K562 (cell line): ENCODE data around the gene IL25. TPM values are rescaled to one million over a fixed set of nuclear protein-coding genes. Genes with fewer than 3 reads are reported as not detected.

ENCODE experiments used
- CC2D1A ChIP-seq: fragments of 450-650 bp; IDR thresholded peaks from 2 replicates; pipeline ENCODE4 v1.6.1; 2017; ENCODE audit warnings: mild to moderate bottlenecking
- EWSR1 ChIP-seq: fragments of 450-650 bp; IDR thresholded peaks from 2 replicates; pipeline ENCODE4 v1.6.1; 2018; ENCODE audit warnings: borderline replicate concordance, mild to moderate bottlenecking, low read depth, moderate library complexity; ENCODE audit not compliant: partially characterized antibody
- FOSL1 ChIP-seq: fragments of 200-800 bp; sonication (Bioruptor generic); conservative IDR thresholded peaks from 2 replicates; pipeline ENCODE4 v1.6.1; 2016; ENCODE audit warnings: missing genetic modification characterization, missing compliant biosample characterization
- ILK ChIP-seq: fragments of 450-650 bp; IDR thresholded peaks from 2 replicates; pipeline ENCODE4 v1.6.1; 2016; ENCODE audit warnings: missing genetic modification characterization, low read depth, mild to moderate bottlenecking, missing compliant biosample characterization, moderate library complexity, borderline replicate concordance
- KLF16 ChIP-seq: IDR thresholded peaks from 2 replicates; pipeline ENCODE4 v1.6.1; 2016; ENCODE audit warnings: antibody characterized with exemption
- NFXL1 ChIP-seq: fragments of 450-650 bp; formaldehyde crosslinking; IDR thresholded peaks from 2 replicates; pipeline ENCODE4 v1.4.0; 2021; ENCODE audit warnings: mild to moderate bottlenecking
- POLR2A ChIP-seq: fragments of 450-650 bp; conservative IDR thresholded peaks from 2 replicates; pipeline ENCODE4 v1.6.1; 2016
- POLR2AphosphoS2 ChIP-seq: IDR thresholded peaks from 2 replicates; pipeline ENCODE4 v1.6.1; 2012; ENCODE audit warnings: low read length, improper control_type of control experiment
- RHOXF2B ChIP-seq: fragments of 250-450 bp; sonication (Bioruptor Pico); conservative IDR thresholded peaks from 2 replicates; pipeline ENCODE4 v1.5.1; 2021
- SIX5 ChIP-seq, 2 experiments: IDR thresholded peaks; 2 replicates each; pipeline ENCODE4 v1.6.1; 2011; ENCODE audit warnings: low read length in 2 of 2, borderline replicate concordance in 1 of 2, low read depth in 1 of 2, mild to moderate bottlenecking in 1 of 2, moderate library complexity in 1 of 2; ENCODE audit not compliant: insufficient read depth in 1 of 2
- WHSC1 ChIP-seq: IDR thresholded peaks from one replicate; pipeline ENCODE4 v1.6.1; 2012; ENCODE audit warnings: low read length, control low read depth, inconsistent platforms
- ZC3H4 ChIP-seq: sonication (generic); formaldehyde crosslinking; IDR thresholded peaks from 2 replicates; pipeline ENCODE4 v1.9.0; 2021; ENCODE audit warnings: missing genetic modification reagents, borderline replicate concordance
- ZNF175 ChIP-seq: fragments of 200-800 bp; sonication (Bioruptor generic); IDR thresholded peaks from 2 replicates; pipeline ENCODE4 v1.6.1; 2016; ENCODE audit warnings: low read depth, mild to moderate bottlenecking, missing genetic modification characterization, missing compliant biosample characterization
- ZNF696 ChIP-seq: fragments of 250-450 bp; sonication (Bioruptor Pico); conservative IDR thresholded peaks from 2 replicates; pipeline ENCODE4 v1.4.0; 2020; ENCODE audit warnings: mild to moderate bottlenecking, moderate library complexity
- polyA plus RNA-seq, 8 experiments: library from polyadenylated mRNA; depleted of rRNA in 4 of 8; stranded (reverse) in 5 of 8; unstranded in 3 of 8; fragments of >200 nt; fragmentation: Nextera tagmentation in 2 of 8; fragmentation: Illumina TruSeq in 1 of 8; extraction: Ambion mirVana in 2 of 8; extraction: Trizol in 1 of 8; gene quantifications; 2 replicates each; pipeline versions ENCODE4 v1.2.1 to v1.2.3, GENCODE V29; 2011 to 2014; ENCODE audit warnings: inconsistent platforms in 1 of 8, missing spikeins in 1 of 8
- total RNA-seq, 7 experiments: library from RNA; depleted of rRNA in 6 of 7; stranded (reverse); fragments of >200 nt in 6 of 7; fragmentation: Illumina TruSeq in 2 of 7; extraction: Trizol in 2 of 7; gene quantifications; 2 replicates each; pipeline versions ENCODE4 v1.2.1 to v1.2.3, GENCODE V29; 2011 to 2021; ENCODE audit warnings: low replicate concordance in 1 of 7
- TF ChIP-seq, protein P1 (sequence below): fragments of 450-650 bp; formaldehyde crosslinking; IDR thresholded peaks from 2 replicates; pipeline ENCODE4 v1.4.0; 2022; ENCODE audit warnings: missing genetic modification characterization
- TF ChIP-seq, protein P2 (sequence below): fragments of 250-450 bp; sonication (Bioruptor Pico); IDR thresholded peaks from 2 replicates; pipeline ENCODE4 v1.4.0; 2020
- TF ChIP-seq, protein P3 (sequence below): sonication (generic); formaldehyde crosslinking; IDR thresholded peaks from 2 replicates; pipeline ENCODE4 v1.8.0; 2022; ENCODE audit warnings: mild to moderate bottlenecking, missing genetic modification reagents
- TF ChIP-seq, protein P4 (sequence below): IDR thresholded peaks from 2 replicates; pipeline ENCODE4 v1.6.1; 2016; ENCODE audit warnings: missing genetic modification characterization, missing compliant biosample characterization

The IL25 gene
- total and polyA plus RNA-seq, 9 of the 15 experiments (the other 6 are each of a cell fraction or from before 2014, with no cell fraction given) = not detected

DNA sequence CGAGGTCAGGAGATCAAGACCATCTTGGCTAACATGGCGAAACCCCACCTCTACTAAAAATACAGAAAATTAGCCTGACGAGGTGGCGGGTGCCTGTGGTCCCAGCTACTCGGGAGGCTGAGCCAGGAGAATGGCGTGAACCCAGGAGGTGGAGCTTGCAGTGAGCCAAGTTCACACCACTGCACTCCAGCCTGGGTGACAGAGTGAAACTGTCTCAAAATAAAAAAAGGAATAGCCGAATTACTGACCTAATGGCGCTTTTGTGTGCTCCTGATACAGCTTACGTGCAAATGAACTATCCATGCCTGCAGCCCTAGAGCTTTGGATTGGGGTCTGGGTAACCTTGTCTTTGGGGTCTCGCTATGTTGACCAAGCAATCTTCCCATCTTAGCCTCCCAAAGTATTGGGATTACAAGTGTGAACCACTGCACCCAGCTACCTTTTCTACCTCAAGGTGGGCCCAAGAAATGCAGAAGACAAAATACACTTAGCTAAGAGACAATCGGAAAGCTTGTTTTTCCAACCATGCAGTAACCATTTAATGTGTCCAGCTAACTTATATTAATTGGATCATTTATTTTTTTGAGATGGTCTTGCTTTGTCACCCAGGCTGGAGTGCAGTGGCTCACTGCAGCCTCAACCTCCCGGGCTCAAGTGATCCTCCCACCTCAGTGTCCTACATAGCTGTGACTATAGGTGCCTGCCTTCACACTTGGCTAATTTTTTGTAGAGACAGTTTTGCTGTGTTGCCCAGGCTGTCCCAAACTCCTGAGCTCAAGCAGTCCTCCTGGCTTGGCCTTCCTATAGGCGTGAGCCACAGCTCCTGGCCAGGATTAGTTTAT lies 45.9 kb upstream of the IL25 start (continued):
- TF ChIP-seq SIX5 (IDR thresholded peaks at IDR 0.05; ENCODE audit: borderline replicate concordance in 1 of 2, insufficient read depth in 1 of 2, low read depth in 1 of 2, low read length in 2 of 2) (no peak), FOSL1 (no peak), POLR2A (peak; percentile 68), ZC3H4 (CRISPR knock-in tag) (no peak), NFXL1 (no peak), CC2D1A (no peak), ZNF175 (CRISPR knock-in tag) (no peak), EWSR1 (peak; percentile 21), ILK (tag) (no peak), RHOXF2B (CRISPR knock-in tag) (no peak), ZNF696 (CRISPR knock-in tag) (peak; percentile 56; the same call in 1 of the 2 replicates), KLF16 (no peak), WHSC1 (no peak), POLR2AphosphoS2 (peak; percentile 83)
- TF ChIP-seq, protein P1, sequence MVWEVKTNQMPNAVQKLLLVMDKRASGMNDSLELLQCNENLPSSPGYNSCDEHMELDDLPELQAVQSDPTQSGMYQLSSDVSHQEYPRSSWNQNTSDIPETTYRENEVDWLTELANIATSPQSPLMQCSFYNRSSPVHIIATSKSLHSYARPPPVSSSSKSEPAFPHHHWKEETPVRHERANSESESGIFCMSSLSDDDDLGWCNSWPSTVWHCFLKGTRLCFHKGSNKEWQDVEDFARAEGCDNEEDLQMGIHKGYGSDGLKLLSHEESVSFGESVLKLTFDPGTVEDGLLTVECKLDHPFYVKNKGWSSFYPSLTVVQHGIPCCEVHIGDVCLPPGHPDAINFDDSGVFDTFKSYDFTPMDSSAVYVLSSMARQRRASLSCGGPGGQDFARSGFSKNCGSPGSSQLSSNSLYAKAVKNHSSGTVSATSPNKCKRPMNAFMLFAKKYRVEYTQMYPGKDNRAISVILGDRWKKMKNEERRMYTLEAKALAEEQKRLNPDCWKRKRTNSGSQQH = peak; percentile 65; the same call in 1 of the 2 replicates
- TF ChIP-seq, protein P2, sequence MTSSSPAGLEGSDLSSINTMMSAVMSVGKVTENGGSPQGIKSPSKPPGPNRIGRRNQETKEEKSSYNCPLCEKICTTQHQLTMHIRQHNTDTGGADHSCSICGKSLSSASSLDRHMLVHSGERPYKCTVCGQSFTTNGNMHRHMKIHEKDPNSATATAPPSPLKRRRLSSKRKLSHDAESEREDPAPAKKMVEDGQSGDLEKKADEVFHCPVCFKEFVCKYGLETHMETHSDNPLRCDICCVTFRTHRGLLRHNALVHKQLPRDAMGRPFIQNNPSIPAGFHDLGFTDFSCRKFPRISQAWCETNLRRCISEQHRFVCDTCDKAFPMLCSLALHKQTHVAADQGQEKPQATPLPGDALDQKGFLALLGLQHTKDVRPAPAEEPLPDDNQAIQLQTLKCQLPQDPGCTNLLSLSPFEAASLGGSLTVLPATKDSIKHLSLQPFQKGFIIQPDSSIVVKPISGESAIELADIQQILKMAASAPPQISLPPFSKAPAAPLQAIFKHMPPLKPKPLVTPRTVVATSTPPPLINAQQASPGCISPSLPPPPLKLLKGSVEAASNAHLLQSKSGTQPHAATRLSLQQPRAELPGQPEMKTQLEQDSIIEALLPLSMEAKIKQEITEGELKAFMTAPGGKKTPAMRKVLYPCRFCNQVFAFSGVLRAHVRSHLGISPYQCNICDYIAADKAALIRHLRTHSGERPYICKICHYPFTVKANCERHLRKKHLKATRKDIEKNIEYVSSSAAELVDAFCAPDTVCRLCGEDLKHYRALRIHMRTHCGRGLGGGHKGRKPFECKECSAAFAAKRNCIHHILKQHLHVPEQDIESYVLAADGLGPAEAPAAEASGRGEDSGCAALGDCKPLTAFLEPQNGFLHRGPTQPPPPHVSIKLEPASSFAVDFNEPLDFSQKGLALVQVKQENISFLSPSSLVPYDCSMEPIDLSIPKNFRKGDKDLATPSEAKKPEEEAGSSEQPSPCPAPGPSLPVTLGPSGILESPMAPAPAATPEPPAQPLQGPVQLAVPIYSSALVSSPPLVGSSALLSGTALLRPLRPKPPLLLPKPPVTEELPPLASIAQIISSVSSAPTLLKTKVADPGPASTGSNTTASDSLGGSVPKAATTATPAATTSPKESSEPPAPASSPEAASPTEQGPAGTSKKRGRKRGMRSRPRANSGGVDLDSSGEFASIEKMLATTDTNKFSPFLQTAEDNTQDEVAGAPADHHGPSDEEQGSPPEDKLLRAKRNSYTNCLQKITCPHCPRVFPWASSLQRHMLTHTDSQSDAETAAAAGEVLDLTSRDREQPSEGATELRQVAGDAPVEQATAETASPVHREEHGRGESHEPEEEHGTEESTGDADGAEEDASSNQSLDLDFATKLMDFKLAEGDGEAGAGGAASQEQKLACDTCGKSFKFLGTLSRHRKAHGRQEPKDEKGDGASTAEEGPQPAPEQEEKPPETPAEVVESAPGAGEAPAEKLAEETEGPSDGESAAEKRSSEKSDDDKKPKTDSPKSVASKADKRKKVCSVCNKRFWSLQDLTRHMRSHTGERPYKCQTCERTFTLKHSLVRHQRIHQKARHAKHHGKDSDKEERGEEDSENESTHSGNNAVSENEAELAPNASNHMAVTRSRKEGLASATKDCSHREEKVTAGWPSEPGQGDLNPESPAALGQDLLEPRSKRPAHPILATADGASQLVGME (CRISPR knock-in tag) = no peak
- TF ChIP-seq, protein P3, sequence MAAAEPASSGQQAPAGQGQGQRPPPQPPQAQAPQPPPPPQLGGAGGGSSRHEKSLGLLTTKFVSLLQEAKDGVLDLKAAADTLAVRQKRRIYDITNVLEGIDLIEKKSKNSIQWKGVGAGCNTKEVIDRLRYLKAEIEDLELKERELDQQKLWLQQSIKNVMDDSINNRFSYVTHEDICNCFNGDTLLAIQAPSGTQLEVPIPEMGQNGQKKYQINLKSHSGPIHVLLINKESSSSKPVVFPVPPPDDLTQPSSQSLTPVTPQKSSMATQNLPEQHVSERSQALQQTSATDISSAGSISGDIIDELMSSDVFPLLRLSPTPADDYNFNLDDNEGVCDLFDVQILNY (CRISPR knock-in tag) = no peak
- TF ChIP-seq, protein P4, sequence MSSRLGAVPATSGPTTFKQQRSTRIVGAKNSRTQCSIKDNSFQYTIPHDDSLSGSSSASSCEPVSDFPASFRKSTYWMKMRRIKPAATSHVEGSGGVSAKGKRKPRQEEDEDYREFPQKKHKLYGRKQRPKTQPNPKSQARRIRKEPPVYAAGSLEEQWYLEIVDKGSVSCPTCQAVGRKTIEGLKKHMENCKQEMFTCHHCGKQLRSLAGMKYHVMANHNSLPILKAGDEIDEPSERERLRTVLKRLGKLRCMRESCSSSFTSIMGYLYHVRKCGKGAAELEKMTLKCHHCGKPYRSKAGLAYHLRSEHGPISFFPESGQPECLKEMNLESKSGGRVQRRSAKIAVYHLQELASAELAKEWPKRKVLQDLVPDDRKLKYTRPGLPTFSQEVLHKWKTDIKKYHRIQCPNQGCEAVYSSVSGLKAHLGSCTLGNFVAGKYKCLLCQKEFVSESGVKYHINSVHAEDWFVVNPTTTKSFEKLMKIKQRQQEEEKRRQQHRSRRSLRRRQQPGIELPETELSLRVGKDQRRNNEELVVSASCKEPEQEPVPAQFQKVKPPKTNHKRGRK (tag) = no peak
